ENCODE results near the gene BORCS6. TPM values are rescaled to one million over a fixed set of nuclear protein-coding genes. Genes with fewer than 3 reads are reported as not detected.

Gene BORCS6
- total and polyA plus RNA-seq, 2 of the 4 experiments (the other 2 are of a cell fraction): 2.7 to 3.3 TPM

- no CpG with 5 or more reads among the region's 14 CpGs for WGBS, 2 experiments (ENCODE audit: extremely low coverage in 2 of 2, insufficient read length in 1 of 2)
- in situ Hi-C loops (cut with MboI; ENCODE audit: low sequenced_read_pairs) (no loop called here), intact Hi-C loops (cut with micrococcal nuclease) (no loop called here), dilution Hi-C loops (cut with HindIII; ENCODE audit: low sequenced_read_pairs, unreplicated experiment) (no loop called here)
- Histone ChIP-seq H2BK120ac (ENCODE audit: low read depth, low read length) (no peak overlapping the region), H2AK5ac (ENCODE audit: low read depth, low read length) (no peak overlapping the region), H2BK5ac (ENCODE audit: low read depth, low read length, poor library complexity, severe bottlenecking) (no peak overlapping the region), H2BK15ac (ENCODE audit: low read depth, low read length) (no peak overlapping the region), H3K4me1 (ENCODE audit: control insufficient read depth, insufficient read depth, low read length) (0 out of 2 replicates have a peak, but pooled peaks cover 7% of the 10 kb centered on the region), H3K27ac (ENCODE audit: insufficient read depth, low read length) (no peak overlapping the region), H4K91ac (ENCODE audit: insufficient read depth, low read depth, low read length) (no peak overlapping the region), H3K23ac (ENCODE audit: low read depth, low read length) (no peak overlapping the region), H3K36me3 (ENCODE audit: control insufficient read depth, insufficient read depth, low read length) (no peaks in the 10 kb centered on the region; the same call in 1 of the 2 replicates), H3K9me1 (ENCODE audit: insufficient read depth, low read length) (0 out of 2 replicates have a peak, but pooled peaks cover 1% of the 10 kb centered on the region), H3K4ac (ENCODE audit: low read depth, low read length) (no peak overlapping the region), H3K18ac (ENCODE audit: low read depth, low read length) (no peak overlapping the region), H3K4me3 (ENCODE audit: insufficient read depth, low read depth, low read length) (no peak overlapping the region), H3K4me2 (ENCODE audit: low read depth, low read length) (no peak overlapping the region), H3K79me1 (ENCODE audit: low read depth in 1 of 2, low read length in 2 of 2) (peaks cover 7 to 16% of the 10 kb centered on the region in 2 experiments), H3K9me3 (ENCODE audit: control insufficient read depth, insufficient read depth, low read length) (no peaks in the 10 kb centered on the region), H3K27me3 (ENCODE audit: control insufficient read depth, insufficient read depth, low read length) (no peaks in the 10 kb centered on the region), H2AFZ (replicated peaks; ENCODE audit: low read length, poor library complexity) (no peak overlapping the region), H4K20me1 (ENCODE audit: insufficient read depth, low read length) (no peaks in the 10 kb centered on the region; the same call in 1 of the 2 replicates), H4K8ac (ENCODE audit: low read depth in 2 of 2, low read length in 2 of 2) (no peak overlapping the region), H2AK9ac (replicated peaks; ENCODE audit: low read depth, low read length, poor library complexity) (no peak overlapping the region), H3K14ac (replicated peaks; ENCODE audit: low read depth, low read length) (no peak overlapping the region), H3K9ac (ENCODE audit: low read depth, low read length) (no peak overlapping the region), H3K56ac (ENCODE audit: extremely low read depth, insufficient read depth, low read length) (no peak overlapping the region), H2BK20ac (ENCODE audit: low read depth, low read length) (no peak overlapping the region), H4K5ac (ENCODE audit: low read depth, low read length) (no peak overlapping the region)
- ChIA-PET CTCF (interaction anchor here (0.6 kb wide), 1 partner anchor 102 kb away, joined by 3 read pairs; no protein-coding TSS in a partner anchor), POLR2A (ENCODE audit: unreplicated experiment) (no interaction called here)
- BruUV-seq (replicated peaks): no TSS peak
- DNase-seq (no peak), ATAC-seq (ENCODE audit: low read depth) (no peak)
- TF ChIP-seq RCOR1 (IDR thresholded peaks at IDR 0.05; ENCODE audit: insufficient replicate concordance, low read length) (no peak), MAZ (IDR thresholded peaks at IDR 0.05; ENCODE audit: borderline replicate concordance, low read depth, low read length) (no peak), POLR2A (IDR thresholded peaks at IDR 0.05; ENCODE audit: low read depth, low read length) (no peak), CHD1 (IDR thresholded peaks at IDR 0.05; ENCODE audit: low read depth, low read length) (no peak), RAD21 (IDR thresholded peaks at IDR 0.05; ENCODE audit: low read length) (no peak), RFX5 (IDR thresholded peaks at IDR 0.05; ENCODE audit: low read depth, low read length) (no peak), FOS (IDR thresholded peaks at IDR 0.05; ENCODE audit: low read depth, low read length) (no peak), NFE2L2 (IDR thresholded peaks at IDR 0.05; ENCODE audit: low read depth, low read length) (no peak), CEBPB (IDR thresholded peaks at IDR 0.05; ENCODE audit: low read depth, low read length) (peak; percentile 27; the same call in 1 of the 2 replicates)
Measured at GRCh38 chr17:8212312-8213180, 22.6 kb upstream of the BORCS6 start.

Data from IMR-90 (cell line).